ENCODE measurements around the gene PCNX4.

Gene PCNX4

DNA sequence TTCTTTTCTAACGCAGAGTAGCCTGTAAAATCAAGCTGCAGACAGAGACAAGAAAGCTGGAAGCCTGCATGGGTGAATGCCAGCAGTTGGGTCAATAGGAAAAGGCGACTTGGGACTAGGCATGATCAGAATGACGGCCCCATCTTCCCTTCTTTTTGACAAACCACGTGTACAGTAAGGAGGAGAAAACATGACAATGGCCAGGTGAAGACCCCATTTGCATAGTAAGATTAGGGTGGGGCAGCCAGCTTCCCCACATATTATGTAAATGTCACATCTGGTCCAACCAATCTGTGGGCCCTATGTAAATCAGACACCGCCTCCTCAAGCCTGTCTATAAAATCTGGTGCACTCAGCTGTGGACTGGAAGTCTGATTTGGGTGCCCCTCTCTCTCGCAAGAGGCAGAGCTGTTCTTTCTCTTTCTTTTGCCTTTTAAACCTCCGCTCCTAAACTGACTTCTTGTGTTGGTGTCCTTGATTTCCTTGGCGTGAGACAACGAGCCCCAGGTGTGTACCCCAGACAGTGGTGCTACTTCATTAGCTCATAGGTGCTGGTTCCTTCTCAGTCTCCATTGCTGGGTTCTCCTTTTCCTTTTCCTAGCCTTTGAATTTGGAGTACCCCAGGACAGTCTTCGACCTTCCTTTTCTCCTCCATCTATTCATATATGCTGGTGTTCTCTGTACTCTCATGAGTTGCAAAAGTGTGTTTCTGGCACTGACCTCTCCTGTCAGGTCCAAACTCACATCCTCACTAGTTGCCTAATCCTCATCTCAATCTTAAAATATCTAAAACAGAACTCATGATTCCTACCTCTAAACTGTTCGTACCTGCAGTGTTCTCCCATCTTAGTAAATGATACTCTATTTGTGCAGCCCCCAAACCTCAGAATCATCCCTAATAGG lies 82.9 kb downstream of the PCNX4 start:
- Histone ChIP-seq H3K27ac (ENCODE audit: low read depth, low read length) (no peak overlapping the region), H3K4me1 (ENCODE audit: control insufficient read depth, insufficient read depth, low read length) (no peaks in the 10 kb centered on the region), H3K27me3 (ENCODE audit: control insufficient read depth, insufficient read depth, low read length) (no peaks in the 10 kb centered on the region), H3K9ac (ENCODE audit: low read depth, low read length) (no peak overlapping the region), H3K4me3 (ENCODE audit: low read depth, low read length) (no peak overlapping the region), H3K9me3 (ENCODE audit: control insufficient read depth, insufficient read depth, low read length) (peaks cover 5% of the 10 kb centered on the region), H3K36me3 (ENCODE audit: control insufficient read depth, insufficient read depth, low read length) (no peaks in the 10 kb centered on the region)

GRCh38 chr14:60175255-60175902 lies 83.7 kb downstream of the PCNX4 start:
- no peaks in the 10 kb centered on the region for H3K36me3 ChIP-seq (ENCODE audit: control insufficient read depth, insufficient read depth, low read length)
- H3K4me3 ChIP-seq (ENCODE audit: low read depth, low read length) = no peak overlapping the region
- no peaks in the 10 kb centered on the region for H3K4me1 ChIP-seq (ENCODE audit: control insufficient read depth, insufficient read depth, low read length)
- no peaks in the 10 kb centered on the region for H3K27me3 ChIP-seq (ENCODE audit: control insufficient read depth, insufficient read depth, low read length)
- H3K9ac ChIP-seq (ENCODE audit: low read depth, low read length) = no peak overlapping the region
- H3K9me3 ChIP-seq (ENCODE audit: control insufficient read depth, insufficient read depth, low read length) = peaks cover 5% of the 10 kb centered on the region
- no peak overlapping the region for H3K27ac ChIP-seq (ENCODE audit: low read depth, low read length)

GRCh38 chr14:60178164-60178563 lies 86.4 kb downstream of the PCNX4 start:
- Histone ChIP-seq H3K36me3 (ENCODE audit: control insufficient read depth, insufficient read depth, low read length) (no peaks in the 10 kb centered on the region), H3K27me3 (ENCODE audit: control insufficient read depth, insufficient read depth, low read length) (no peaks in the 10 kb centered on the region), H3K4me1 (ENCODE audit: control insufficient read depth, insufficient read depth, low read length) (no peaks in the 10 kb centered on the region), H3K9ac (ENCODE audit: low read depth, low read length) (no peak overlapping the region), H3K9me3 (ENCODE audit: control insufficient read depth, insufficient read depth, low read length) (peaks cover 5% of the 10 kb centered on the region), H3K4me3 (ENCODE audit: low read depth, low read length) (no peak overlapping the region), H3K27ac (ENCODE audit: low read depth, low read length) (no peak overlapping the region)

DNA sequence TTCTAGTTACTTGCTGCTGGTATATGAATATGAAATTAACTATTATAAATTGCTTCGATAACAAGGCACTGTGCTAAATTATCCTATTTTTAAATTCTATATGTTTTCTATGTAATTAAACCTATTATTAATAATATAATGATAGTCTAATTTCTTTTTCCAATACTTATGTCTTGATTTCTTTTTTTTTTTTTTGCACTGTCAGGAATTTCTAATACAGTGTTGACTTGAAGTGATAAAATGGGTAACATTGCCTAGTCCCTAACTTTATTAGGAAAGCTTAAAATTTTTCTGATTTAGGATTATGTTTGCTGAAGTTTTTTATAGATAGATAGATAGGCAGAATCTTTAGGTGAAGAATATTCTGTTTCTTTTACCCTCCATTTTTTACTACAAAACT lies 87.1 kb downstream of the PCNX4 start:
- H3K27ac ChIP-seq (ENCODE audit: low read depth, low read length) = no peak overlapping the region
- no peak overlapping the region for H3K4me3 ChIP-seq (ENCODE audit: low read depth, low read length)
- H3K9ac ChIP-seq (ENCODE audit: low read depth, low read length) = no peak overlapping the region
- H3K9me3 ChIP-seq (ENCODE audit: control insufficient read depth, insufficient read depth, low read length) = peaks cover 5% of the 10 kb centered on the region
- H3K36me3 ChIP-seq (ENCODE audit: control insufficient read depth, insufficient read depth, low read length) = no peaks in the 10 kb centered on the region
- H3K27me3 ChIP-seq (ENCODE audit: control insufficient read depth, insufficient read depth, low read length) = no peaks in the 10 kb centered on the region
- no peaks in the 10 kb centered on the region for H3K4me1 ChIP-seq (ENCODE audit: control insufficient read depth, insufficient read depth, low read length)

DNA sequence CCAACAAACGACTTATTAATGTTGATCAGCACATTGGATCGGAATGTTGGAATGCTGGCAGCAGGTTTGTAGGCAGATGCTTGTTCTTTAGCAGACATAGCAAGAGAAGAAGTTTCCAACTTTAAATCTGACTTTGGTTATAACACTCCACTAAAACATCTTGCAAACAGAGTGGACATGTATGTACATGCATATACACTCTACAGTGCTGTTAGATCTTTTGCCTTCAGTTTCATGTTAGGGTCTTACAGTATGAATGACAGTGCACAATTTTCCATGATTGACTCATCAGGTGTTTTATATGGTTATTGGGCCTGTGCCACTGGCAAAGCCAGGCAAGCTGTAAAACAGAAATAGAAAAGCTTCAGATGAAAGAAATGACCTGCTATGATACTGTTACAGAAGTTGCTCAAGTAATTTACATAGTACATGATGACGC lies 87.7 kb downstream of the PCNX4 start:
- no peak overlapping the region for H3K4me3 ChIP-seq (ENCODE audit: low read depth, low read length)
- H3K36me3 ChIP-seq (ENCODE audit: control insufficient read depth, insufficient read depth, low read length) = no peaks in the 10 kb centered on the region
- peaks cover 5% of the 10 kb centered on the region for H3K9me3 ChIP-seq (ENCODE audit: control insufficient read depth, insufficient read depth, low read length)
- H3K9ac ChIP-seq (ENCODE audit: low read depth, low read length) = no peak overlapping the region
- H3K27ac ChIP-seq (ENCODE audit: low read depth, low read length) = no peak overlapping the region
- H3K27me3 ChIP-seq (ENCODE audit: control insufficient read depth, insufficient read depth, low read length) = no peaks in the 10 kb centered on the region
- no peaks in the 10 kb centered on the region for H3K4me1 ChIP-seq (ENCODE audit: control insufficient read depth, insufficient read depth, low read length)

DNA sequence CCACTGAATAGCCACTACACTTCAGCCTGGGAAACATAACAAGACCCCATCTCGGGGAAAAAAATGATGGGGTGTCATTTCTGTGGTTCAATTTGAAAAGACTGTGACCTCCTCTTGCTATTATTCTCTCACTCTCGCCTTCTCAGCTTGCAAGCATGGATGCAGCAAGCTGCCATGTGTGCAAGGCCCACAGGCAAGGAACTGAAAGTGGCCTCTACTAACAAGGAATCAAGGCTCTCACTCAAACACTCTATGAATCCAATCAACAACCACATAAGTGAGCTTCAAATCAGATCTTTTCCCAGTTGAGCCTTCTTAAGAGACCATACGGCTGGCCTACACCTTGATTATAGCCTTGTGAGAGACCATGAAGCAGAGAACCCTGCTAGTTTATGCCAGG lies 91.4 kb downstream of the PCNX4 start:
- Histone ChIP-seq H3K27ac (ENCODE audit: low read depth, low read length) (no peak overlapping the region), H3K9ac (ENCODE audit: low read depth, low read length) (no peak overlapping the region)

GRCh38 chr14:60183741-60184140 lies 92.0 kb downstream of the PCNX4 start:
- Histone ChIP-seq H3K27me3 (ENCODE audit: control insufficient read depth, insufficient read depth, low read length) (no peaks in the 10 kb centered on the region), H3K9ac (ENCODE audit: low read depth, low read length) (no peak overlapping the region), H3K4me3 (ENCODE audit: low read depth, low read length) (peak overlapping the region; percentile 54; the same call in 1 of the 2 replicates), H3K36me3 (ENCODE audit: control insufficient read depth, insufficient read depth, low read length) (no peaks in the 10 kb centered on the region), H3K27ac (ENCODE audit: low read depth, low read length) (no peak overlapping the region), H3K4me1 (ENCODE audit: control insufficient read depth, insufficient read depth, low read length) (no peaks in the 10 kb centered on the region; the same call in 1 of the 2 replicates), H3K9me3 (ENCODE audit: control insufficient read depth, insufficient read depth, low read length) (no peaks in the 10 kb centered on the region)

More for the DNA sequence above, 91.4 kb downstream of the PCNX4 start:
- no peak overlapping the region for H3K4me3 ChIP-seq (ENCODE audit: low read depth, low read length)
- H3K27me3 ChIP-seq (ENCODE audit: control insufficient read depth, insufficient read depth, low read length) = no peaks in the 10 kb centered on the region
- no peaks in the 10 kb centered on the region; the same call in 1 of the 2 replicates for H3K4me1 ChIP-seq (ENCODE audit: control insufficient read depth, insufficient read depth, low read length)
- H3K9me3 ChIP-seq (ENCODE audit: control insufficient read depth, insufficient read depth, low read length) = peaks cover 5% of the 10 kb centered on the region
- H3K36me3 ChIP-seq (ENCODE audit: control insufficient read depth, insufficient read depth, low read length) = no peaks in the 10 kb centered on the region

- Histone ChIP-seq H3K4me1 (ENCODE audit: control insufficient read depth, insufficient read depth, low read length) (no peaks in the 10 kb centered on the region; the same call in 1 of the 2 replicates), H3K9me3 (ENCODE audit: control insufficient read depth, insufficient read depth, low read length) (no peaks in the 10 kb centered on the region), H3K27me3 (ENCODE audit: control insufficient read depth, insufficient read depth, low read length) (no peaks in the 10 kb centered on the region), H3K27ac (ENCODE audit: low read depth, low read length) (no peak overlapping the region), H3K36me3 (ENCODE audit: control insufficient read depth, insufficient read depth, low read length) (no peaks in the 10 kb centered on the region), H3K4me3 (ENCODE audit: low read depth, low read length) (peak overlapping the region; percentile 54), H3K9ac (ENCODE audit: low read depth, low read length) (no peak overlapping the region)
Measured at GRCh38 chr14:60184146-60184904, 92.6 kb downstream of the PCNX4 start.

DNA sequence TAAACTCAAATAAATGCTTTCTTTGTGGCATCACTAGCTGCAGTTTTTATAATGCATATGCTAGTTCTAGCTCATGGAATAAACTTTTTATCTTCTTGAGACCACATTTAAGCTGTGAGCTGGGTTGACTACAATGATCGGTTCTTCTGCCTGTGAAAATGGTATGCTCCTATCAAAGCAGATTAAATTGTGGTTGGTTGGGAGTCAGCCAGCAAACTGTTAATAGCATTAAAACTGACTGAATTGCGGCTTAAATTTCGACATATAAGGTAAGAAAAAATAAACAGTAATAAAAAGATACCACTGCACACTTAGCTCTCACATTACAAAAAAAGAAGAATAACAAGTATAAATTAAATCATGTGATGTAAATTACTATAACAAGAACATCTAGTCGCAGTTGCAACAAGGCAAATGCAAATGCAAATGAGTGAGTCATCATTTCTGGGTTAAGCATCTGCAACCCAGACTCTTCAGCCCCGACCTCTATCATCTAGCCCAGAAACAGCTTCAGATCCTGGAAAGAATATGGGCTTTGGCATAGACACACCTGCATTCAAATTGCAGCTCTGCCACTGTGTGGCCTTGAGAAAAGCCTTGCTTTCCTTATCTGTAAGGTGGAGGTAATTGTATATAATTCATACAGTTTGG lies 93.3 kb downstream of the PCNX4 start:
- Histone ChIP-seq H3K4me1 (ENCODE audit: control insufficient read depth, insufficient read depth, low read length) (no peaks in the 10 kb centered on the region; the same call in 1 of the 2 replicates), H3K36me3 (ENCODE audit: control insufficient read depth, insufficient read depth, low read length) (no peaks in the 10 kb centered on the region), H3K4me3 (ENCODE audit: low read depth, low read length) (no peak overlapping the region), H3K9me3 (ENCODE audit: control insufficient read depth, insufficient read depth, low read length) (no peaks in the 10 kb centered on the region), H3K27ac (ENCODE audit: low read depth, low read length) (no peak overlapping the region), H3K9ac (ENCODE audit: low read depth, low read length) (no peak overlapping the region), H3K27me3 (ENCODE audit: control insufficient read depth, insufficient read depth, low read length) (no peaks in the 10 kb centered on the region)

GRCh38 chr14:60188115-60188514 lies 96.4 kb downstream of the PCNX4 start:
- Histone ChIP-seq H3K9me3 (ENCODE audit: control insufficient read depth, insufficient read depth, low read length) (no peaks in the 10 kb centered on the region), H3K27me3 (ENCODE audit: control insufficient read depth, insufficient read depth, low read length) (no peaks in the 10 kb centered on the region), H3K9ac (ENCODE audit: low read depth, low read length) (no peak overlapping the region), H3K4me1 (ENCODE audit: control insufficient read depth, insufficient read depth, low read length) (no peaks in the 10 kb centered on the region; the same call in 1 of the 2 replicates), H3K4me3 (ENCODE audit: low read depth, low read length) (no peak overlapping the region), H3K36me3 (ENCODE audit: control insufficient read depth, insufficient read depth, low read length) (no peaks in the 10 kb centered on the region), H3K27ac (ENCODE audit: low read depth, low read length) (no peak overlapping the region)
